ENCODE measurements around the gene TSTD2. TPM values are rescaled to one million over a fixed set of nuclear protein-coding genes. Genes with fewer than 3 reads are reported as not detected.

The TSTD2 gene
- polyA plus RNA-seq, 1 donor, result 25.2 TPM

Other genes with a start within 250 kb of the TSTD2 start
- gene TDRD7, start 221.3 kb downstream of the TSTD2 start, polyA plus RNA-seq (ENCODE audit: insufficient read length), result 4.4 TPM
- gene TMOD1, start 131.7 kb downstream of the TSTD2 start, polyA plus RNA-seq (ENCODE audit: insufficient read length), result 151 TPM
- gene NCBP1, start 453 bp upstream of the TSTD2 start, polyA plus RNA-seq (ENCODE audit: insufficient read length), result 33.0 TPM
- gene XPA, start 64.0 kb upstream of the TSTD2 start, polyA plus RNA-seq (ENCODE audit: insufficient read length), result 19.4 TPM
- gene FOXE1, start 219.9 kb upstream of the TSTD2 start, polyA plus RNA-seq (ENCODE audit: insufficient read length), result not detected